ENCODE results near the gene HBA2. TPM values are rescaled to one million over a fixed set of nuclear protein-coding genes. Genes with fewer than 3 reads are reported as not detected.
A peak's percentile ranks its signal among the peaks of the same experiment; 100 is the strongest.
"Not testable (repeated sequence)": the region's sequence is repeated elsewhere in the genome, so short reads cannot be mapped to it uniquely, and the experiment has no call there.

The HBA2 gene
- total RNA-seq, 1 experiment from 2014 or later = not detected

DNA sequence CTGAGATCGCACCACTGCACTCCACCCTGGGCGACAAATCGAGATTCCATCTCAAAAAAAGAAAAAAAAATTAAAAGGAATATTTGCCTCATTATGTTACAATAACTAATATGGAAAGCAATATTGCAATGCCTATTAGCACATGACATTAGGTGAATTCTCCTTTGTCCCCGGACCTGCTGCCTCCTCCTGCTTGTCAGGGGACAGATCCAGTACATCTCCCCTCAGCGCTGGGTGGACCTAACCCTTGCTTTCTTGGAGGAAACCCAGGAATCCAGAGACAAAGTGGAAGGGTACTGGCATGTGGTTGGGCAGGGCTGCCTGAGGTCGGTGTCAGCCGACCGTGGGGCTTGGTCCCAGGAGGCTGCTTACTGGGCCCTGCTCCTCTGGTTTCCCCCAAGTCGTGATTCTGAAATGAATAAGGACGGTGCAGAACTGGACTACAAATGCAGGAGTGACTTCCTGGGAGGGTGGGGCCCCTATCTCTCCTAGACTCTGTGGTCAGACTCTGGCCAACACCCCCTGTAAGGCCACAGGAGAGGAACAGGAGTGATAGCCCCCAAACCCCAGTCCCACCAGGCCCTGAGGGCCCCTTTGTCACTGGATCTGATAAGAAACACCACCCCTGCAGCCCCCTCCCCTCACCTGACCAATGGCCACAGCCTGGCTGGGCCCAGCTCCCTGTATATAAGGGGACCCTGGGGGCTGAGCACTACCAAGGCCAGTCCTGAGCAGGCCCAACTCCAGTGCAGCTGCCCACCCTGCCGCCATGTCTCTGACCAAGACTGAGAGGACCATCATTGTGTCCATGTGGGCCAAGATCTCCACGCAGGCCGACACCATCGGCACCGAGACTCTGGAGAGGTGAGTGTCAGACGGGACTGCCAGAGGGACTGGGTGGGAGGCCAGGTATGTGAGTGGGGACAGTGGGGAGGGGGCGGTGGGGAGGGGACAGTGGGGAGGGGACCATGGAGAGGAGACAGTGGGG lies 20.2 kb upstream of the HBA2 start, which contains the start of gene HBZ:
TSS of gene HBZ (plus strand) at position 504 of the 988 bp plus-strand sequence. CDS start at position 770, 266 bp downstream.
- H3K9me3 ChIP-seq (ENCODE audit: control insufficient read depth, insufficient read depth, low read depth, low read length) = no peaks in the 10 kb centered on the region
- CTCF ChIA-PET = no interaction called here
- no peak for ATAC-seq
- POLR2A ChIA-PET = no interaction called here
- in situ Hi-C loops (cut with HindIII; ENCODE audit: low pct_unique_long_range_greater_than_20kb, low sequenced_read_pairs) = no loop called here
- no peaks in the 10 kb centered on the region for H3K27me3 ChIP-seq (ENCODE audit: control insufficient read depth, insufficient read depth, low read length)
- no peak within 1 kb of the TSS for H3K27ac ChIP-seq (ENCODE audit: low read length)
- TF ChIP-seq, protein P1, sequence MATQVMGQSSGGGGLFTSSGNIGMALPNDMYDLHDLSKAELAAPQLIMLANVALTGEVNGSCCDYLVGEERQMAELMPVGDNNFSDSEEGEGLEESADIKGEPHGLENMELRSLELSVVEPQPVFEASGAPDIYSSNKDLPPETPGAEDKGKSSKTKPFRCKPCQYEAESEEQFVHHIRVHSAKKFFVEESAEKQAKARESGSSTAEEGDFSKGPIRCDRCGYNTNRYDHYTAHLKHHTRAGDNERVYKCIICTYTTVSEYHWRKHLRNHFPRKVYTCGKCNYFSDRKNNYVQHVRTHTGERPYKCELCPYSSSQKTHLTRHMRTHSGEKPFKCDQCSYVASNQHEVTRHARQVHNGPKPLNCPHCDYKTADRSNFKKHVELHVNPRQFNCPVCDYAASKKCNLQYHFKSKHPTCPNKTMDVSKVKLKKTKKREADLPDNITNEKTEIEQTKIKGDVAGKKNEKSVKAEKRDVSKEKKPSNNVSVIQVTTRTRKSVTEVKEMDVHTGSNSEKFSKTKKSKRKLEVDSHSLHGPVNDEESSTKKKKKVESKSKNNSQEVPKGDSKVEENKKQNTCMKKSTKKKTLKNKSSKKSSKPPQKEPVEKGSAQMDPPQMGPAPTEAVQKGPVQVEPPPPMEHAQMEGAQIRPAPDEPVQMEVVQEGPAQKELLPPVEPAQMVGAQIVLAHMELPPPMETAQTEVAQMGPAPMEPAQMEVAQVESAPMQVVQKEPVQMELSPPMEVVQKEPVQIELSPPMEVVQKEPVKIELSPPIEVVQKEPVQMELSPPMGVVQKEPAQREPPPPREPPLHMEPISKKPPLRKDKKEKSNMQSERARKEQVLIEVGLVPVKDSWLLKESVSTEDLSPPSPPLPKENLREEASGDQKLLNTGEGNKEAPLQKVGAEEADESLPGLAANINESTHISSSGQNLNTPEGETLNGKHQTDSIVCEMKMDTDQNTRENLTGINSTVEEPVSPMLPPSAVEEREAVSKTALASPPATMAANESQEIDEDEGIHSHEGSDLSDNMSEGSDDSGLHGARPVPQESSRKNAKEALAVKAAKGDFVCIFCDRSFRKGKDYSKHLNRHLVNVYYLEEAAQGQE (IDR thresholded peaks at IDR 0.05; ENCODE audit: insufficient read depth in 1 of 2, low read depth in 2 of 2, low read length in 1 of 2) = no peak
- no peak for TF ChIP-seq SIN3A (IDR thresholded peaks at IDR 0.05; ENCODE audit: borderline replicate concordance, insufficient read depth, low read depth, low read length)
- TF ChIP-seq TCF7L2 (IDR thresholded peaks at IDR 0.05; ENCODE audit: low read depth, low read length) = no peak
- no peak for TF ChIP-seq POLR2AphosphoS5 (IDR thresholded peaks at IDR 0.05; ENCODE audit: low read depth, low read length)
- no peak for TF ChIP-seq CTCF (IDR thresholded peaks at IDR 0.05)
- peaks cover 4% of the 10 kb centered on the region for H3K4me1 ChIP-seq (ENCODE audit: control insufficient read depth, insufficient read depth, low read length)
- no TSS peak for BruUV-seq (replicated peaks)
- intact Hi-C loops (cut with micrococcal nuclease; ENCODE audit: unreplicated experiment) = no loop called here
- no peak within 1 kb of the TSS for H3K4me3 ChIP-seq (ENCODE audit: low read depth in 2 of 2, low read length in 2 of 2)
- H3K36me3 ChIP-seq (ENCODE audit: control insufficient read depth, insufficient read depth, low read length) = no peaks in the 10 kb centered on the region
- no peak for DNase-seq (ENCODE audit: low read depth, low spot score)

GRCh38 chr16:153129-153521 lies 19.6 kb upstream of the HBA2 start:
- H3K27ac ChIP-seq (ENCODE audit: low read length); H3K36me3 ChIP-seq (ENCODE audit: control insufficient read depth, insufficient read depth, low read length); H3K9me3 ChIP-seq (ENCODE audit: control insufficient read depth, insufficient read depth, low read depth, low read length); H3K4me1 ChIP-seq (ENCODE audit: control insufficient read depth, insufficient read depth, low read length); BruUV-seq (replicated peaks); intact Hi-C loops (cut with micrococcal nuclease; ENCODE audit: unreplicated experiment); POLR2A ChIA-PET; H3K4me3 ChIP-seq (ENCODE audit: low read depth in 2 of 2, low read length in 2 of 2); CTCF ChIA-PET; in situ Hi-C loops (cut with HindIII; ENCODE audit: low pct_unique_long_range_greater_than_20kb, low sequenced_read_pairs); H3K27me3 ChIP-seq (ENCODE audit: control insufficient read depth, insufficient read depth, low read length); DNase-seq (ENCODE audit: low read depth, low spot score): not testable (repeated sequence)
- peak; percentile 50 for ATAC-seq

DNA sequence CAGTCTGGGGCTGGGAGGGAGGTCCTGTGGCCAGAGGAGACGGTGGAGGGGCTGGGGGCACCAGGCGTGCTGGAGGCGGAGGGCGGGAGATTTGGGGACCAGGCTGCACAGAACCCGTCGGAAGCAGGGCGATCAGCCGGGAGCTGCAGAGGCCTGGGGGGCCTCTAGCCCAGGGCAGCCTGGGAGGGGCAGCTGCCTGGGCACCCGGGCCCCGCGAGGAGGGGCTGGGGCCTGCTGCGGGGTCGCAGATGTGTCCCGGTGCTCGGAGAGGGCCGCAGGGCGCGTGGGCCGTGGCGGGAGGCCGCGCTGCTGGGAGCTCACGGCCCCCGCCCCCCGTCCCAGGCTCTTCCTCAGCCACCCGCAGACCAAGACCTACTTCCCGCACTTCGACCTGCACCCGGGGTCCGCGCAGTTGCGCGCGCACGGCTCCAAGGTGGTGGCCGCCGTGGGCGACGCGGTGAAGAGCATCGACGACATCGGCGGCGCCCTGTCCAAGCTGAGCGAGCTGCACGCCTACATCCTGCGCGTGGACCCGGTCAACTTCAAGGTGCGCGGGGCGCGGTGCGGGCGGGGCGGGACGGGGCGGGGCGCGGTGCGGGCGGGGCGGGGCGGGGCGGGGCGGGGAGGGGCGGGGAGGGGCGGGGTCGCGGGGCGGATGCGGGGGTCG lies 19.0 kb upstream of the HBA2 start:
- H3K36me3 ChIP-seq (ENCODE audit: control insufficient read depth, insufficient read depth, low read length); CTCF ChIA-PET; BruUV-seq (replicated peaks); H3K9me3 ChIP-seq (ENCODE audit: control insufficient read depth, insufficient read depth, low read depth, low read length); in situ Hi-C loops (cut with HindIII; ENCODE audit: low pct_unique_long_range_greater_than_20kb, low sequenced_read_pairs); H3K27ac ChIP-seq (ENCODE audit: low read length); H3K27me3 ChIP-seq (ENCODE audit: control insufficient read depth, insufficient read depth, low read length); DNase-seq (ENCODE audit: low read depth, low spot score); intact Hi-C loops (cut with micrococcal nuclease; ENCODE audit: unreplicated experiment); H3K4me1 ChIP-seq (ENCODE audit: control insufficient read depth, insufficient read depth, low read length); H3K4me3 ChIP-seq (ENCODE audit: low read depth in 2 of 2, low read length in 2 of 2); POLR2A ChIA-PET: not testable (repeated sequence)
- ATAC-seq = peak; percentile 66
